ENCODE data around the gene ITPR3.

The ITPR3 gene

DNA sequence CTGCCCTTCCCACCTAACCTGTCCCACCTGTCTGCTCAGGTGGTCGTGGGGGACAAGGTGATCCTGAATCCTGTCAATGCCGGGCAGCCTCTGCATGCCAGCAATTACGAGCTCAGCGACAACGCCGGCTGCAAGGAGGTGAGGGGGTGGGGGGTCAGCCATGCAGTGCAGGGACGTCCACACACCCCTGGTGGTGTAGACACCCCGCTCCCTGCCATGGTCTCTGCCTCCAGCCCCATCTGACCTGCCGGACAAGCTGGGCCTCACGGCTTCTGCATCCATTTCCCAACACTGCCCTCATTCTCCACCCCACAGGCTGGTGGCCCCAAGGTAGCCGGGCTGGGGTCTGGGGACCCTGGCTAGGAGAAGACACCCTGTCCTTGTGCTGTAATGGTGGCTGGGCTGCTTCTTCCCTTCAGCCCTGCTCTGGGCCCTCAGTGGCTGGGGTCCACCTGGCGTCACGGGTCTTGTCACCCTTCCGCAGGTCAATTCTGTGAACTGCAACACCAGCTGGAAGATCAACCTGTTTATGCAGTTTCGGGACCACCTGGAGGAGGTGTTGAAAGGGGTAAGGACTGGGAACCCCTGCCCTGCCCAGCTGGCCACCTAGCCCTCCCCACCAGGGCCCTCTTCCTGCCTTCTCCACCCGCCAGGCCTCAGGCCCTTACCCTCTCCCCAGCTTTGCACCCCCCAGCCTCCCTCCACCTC lies 38.0 kb downstream of the ITPR3 start:
- H3K27ac ChIP-seq, result no peak overlapping the region

DNA sequence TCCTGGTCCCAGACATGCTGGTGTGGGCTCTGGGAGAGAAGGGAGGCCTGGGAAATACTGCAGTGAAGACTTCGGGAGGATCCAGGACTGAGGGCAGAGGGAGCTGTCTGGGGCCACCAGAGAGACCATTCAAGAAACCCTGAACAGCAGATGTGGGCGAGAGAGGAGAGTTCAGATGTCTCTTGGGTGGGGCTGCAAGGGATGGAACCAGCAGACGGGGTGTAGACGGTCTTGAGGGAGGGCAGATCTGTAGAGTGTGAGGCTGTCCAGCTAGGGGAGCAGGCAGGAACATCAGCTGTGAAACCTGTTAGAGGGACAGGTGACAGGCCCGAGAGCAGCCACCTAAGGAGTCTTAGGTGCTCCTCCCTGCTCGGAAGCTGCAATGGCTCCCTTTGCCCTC lies 38.9 kb downstream of the ITPR3 start:
- no peak for TF ChIP-seq ZFX (IDR thresholded peaks at IDR 0.05)
- TF ChIP-seq, protein P1, sequence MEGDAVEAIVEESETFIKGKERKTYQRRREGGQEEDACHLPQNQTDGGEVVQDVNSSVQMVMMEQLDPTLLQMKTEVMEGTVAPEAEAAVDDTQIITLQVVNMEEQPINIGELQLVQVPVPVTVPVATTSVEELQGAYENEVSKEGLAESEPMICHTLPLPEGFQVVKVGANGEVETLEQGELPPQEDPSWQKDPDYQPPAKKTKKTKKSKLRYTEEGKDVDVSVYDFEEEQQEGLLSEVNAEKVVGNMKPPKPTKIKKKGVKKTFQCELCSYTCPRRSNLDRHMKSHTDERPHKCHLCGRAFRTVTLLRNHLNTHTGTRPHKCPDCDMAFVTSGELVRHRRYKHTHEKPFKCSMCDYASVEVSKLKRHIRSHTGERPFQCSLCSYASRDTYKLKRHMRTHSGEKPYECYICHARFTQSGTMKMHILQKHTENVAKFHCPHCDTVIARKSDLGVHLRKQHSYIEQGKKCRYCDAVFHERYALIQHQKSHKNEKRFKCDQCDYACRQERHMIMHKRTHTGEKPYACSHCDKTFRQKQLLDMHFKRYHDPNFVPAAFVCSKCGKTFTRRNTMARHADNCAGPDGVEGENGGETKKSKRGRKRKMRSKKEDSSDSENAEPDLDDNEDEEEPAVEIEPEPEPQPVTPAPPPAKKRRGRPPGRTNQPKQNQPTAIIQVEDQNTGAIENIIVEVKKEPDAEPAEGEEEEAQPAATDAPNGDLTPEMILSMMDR (conservative IDR thresholded peaks at IDR 0.05), result no peak
- H3K27ac ChIP-seq, result no peak overlapping the region

More for the DNA sequence above, 38.0 kb downstream of the ITPR3 start:
- TF ChIP-seq, protein P1 (conservative IDR thresholded peaks at IDR 0.05), result no peak
- TF ChIP-seq ZFX (IDR thresholded peaks at IDR 0.05), result no peak

DNA sequence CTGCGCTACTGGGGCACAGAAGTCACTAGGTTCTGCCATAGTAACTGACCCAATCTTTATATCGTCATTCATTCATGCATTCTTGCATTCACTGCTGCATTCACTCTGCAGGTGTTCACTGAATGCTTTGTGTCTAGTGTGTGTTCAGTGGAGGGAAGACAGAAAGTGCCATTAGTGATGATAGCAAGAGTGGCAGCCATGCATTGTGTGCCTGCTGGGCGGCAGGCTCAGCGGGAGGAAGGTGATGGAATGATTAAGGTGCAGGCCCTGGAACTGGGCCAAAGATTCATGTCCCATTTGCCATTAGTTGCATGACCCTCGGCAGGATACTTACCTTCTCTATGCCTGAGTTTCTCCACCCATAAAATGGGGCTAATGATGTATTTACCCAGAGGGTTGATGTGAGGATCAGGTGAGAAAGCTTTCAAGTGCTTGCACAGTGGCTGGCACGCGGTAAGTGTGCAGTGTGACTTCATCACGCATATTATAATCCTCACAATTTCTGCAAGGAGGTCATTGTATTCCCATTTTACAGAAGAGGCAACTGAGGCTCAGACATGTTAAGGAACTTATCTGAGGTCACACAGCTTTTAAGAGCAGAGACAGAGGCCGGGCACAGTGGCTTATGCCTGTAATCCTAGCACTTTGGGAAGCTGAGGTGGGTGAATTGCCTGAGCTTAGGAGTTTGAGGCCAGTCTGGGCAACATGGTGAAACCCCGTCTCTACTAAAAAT lies 40.1 kb downstream of the ITPR3 start:
- TF ChIP-seq, protein P1 (conservative IDR thresholded peaks at IDR 0.05), result no peak
- no peak for TF ChIP-seq ZFX (IDR thresholded peaks at IDR 0.05)
- H3K27ac ChIP-seq, result no peak overlapping the region

DNA sequence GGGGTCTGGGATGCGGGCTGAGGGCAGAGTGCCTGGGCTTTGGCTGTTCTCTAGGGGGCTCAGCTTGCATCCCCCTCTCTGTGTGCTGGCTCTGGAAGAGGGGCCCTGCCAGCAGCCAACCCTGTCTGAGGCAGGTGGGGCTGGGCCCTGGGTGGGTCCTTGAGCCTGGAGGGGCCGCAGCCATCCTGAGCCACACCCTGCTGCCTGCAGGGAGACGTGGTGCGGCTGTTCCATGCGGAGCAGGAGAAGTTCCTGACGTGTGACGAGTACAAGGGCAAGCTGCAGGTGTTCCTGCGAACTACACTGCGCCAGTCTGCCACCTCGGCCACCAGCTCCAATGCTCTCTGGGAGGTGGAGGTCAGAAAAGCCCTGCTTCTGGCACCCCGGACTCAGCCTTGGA lies 41.2 kb downstream of the ITPR3 start:
- no peak overlapping the region for H3K27ac ChIP-seq
- no peak for TF ChIP-seq ZFX (IDR thresholded peaks at IDR 0.05)
- TF ChIP-seq, protein P1 (conservative IDR thresholded peaks at IDR 0.05), result no peak

DNA sequence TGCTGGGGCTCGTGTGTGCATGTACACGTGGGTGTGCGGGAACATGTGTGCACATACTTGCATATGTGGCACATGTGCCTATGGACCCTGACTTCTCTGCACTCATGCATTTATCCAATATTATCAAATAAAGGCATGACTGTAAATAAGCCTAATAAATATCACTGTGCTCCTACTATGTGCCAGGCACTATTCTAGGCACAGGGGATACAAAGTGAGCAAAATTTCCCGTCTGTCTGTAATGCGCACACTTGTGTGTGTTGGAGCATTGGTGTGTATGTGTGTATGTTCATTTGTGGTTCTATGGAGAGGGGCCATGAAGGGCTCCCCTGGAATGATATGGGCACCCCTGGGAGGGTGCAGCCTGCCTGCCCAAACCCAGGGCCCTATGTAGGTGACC lies 41.9 kb downstream of the ITPR3 start:
- TF ChIP-seq, protein P1 (conservative IDR thresholded peaks at IDR 0.05), result no peak
- no peak for TF ChIP-seq ZFX (IDR thresholded peaks at IDR 0.05)
- H3K27ac ChIP-seq, result no peak overlapping the region

DNA sequence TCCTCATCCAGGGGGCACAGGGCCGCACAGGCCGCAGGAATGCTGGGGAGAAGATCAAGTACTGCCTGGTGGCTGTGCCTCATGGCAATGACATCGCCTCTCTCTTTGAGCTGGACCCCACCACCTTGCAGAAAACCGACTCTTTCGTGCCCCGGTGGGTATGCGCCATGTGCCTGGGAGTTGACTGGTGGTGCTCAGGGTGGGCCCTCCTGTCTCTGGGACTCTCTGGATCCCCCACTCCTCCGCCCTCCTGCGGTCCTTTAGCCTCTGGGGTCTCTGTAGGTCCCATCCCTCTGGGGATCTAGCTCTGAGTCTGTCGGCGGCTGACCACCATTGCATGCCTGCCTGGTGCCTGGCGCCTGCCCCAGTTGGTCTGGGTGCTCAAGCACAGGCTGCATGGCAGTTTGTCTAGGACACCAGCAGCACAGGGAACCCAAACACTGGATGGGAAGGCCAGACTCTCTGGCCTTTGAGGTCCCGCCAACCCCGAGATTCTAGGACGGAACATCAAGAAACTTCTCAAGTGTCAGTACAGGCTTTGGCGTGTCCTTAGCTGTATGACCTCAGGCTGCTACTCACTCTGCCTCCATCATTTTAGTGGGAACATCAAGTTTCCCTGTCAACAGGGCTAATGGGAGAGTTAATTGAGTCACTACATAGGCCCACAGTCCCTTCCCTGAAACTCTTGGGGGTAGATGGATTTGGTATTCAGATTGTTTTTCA lies 42.8 kb downstream of the ITPR3 start:
- H3K27ac ChIP-seq, result no peak overlapping the region
- no peak for TF ChIP-seq ZFX (IDR thresholded peaks at IDR 0.05)
- TF ChIP-seq, protein P1 (conservative IDR thresholded peaks at IDR 0.05), result no peak

All from C4-2B (cell line).